ENCODE measurements around the gene NKG7. TPM values are rescaled to one million over a fixed set of nuclear protein-coding genes. Genes with fewer than 3 reads are reported as not detected.
A peak's percentile ranks its signal among the peaks of the same experiment; 100 is the strongest.

NKG7 gene
- total RNA-seq, 1 donor from 2014 or later: not detected

DNA sequence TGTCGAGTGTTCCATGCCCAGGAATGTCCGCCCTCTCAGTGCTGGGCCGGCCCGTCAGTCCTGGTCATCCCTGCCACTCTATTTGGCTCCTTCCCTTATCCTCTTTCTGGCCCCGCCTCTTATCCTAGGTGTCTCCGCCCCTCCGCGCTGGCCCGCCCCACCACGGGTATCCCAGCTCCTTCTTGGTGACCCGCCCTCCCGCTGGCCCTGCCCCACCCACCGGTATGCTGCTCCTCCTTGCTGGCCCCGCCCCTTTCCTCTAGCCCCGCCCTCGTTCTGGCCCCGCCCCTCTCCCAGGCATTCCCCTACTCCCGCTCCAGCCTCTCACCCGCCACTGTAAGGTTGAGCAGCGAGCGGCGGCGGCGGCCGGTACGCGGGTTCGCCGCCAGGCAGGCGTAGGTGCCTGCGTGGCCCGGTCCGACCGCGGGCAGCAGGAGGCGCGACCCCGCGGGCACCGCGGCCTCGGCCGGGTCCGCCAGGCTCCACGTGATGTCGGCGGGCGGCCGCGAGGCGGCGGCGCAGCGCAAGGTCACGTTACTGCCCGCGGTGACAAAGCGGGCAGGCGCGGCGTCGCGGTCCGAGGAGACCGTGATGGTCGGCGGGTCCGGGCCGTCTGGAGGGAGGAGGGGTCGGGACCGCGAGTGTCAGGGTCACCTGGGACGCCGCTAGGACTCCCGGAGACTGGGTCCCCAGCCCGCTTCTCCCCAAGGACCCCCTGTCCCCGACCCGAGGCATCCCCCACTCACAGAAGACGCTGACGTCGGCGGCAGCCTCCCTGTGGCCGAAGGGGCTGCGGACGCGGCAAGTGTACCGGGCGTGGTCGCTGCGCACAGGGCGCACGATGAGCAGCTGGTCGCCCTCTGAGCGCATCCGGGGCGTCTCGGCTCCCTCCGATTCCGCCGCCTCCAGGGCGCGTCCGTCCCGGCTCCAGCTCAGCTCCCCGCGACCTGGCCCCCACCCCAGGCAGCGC is 32.5 kb downstream of the NKG7 start:
- no peaks in the 10 kb centered on the region for H3K9me3 Mint-ChIP-seq (ENCODE audit: unreplicated experiment)
- TF ChIP-seq, protein P1, sequence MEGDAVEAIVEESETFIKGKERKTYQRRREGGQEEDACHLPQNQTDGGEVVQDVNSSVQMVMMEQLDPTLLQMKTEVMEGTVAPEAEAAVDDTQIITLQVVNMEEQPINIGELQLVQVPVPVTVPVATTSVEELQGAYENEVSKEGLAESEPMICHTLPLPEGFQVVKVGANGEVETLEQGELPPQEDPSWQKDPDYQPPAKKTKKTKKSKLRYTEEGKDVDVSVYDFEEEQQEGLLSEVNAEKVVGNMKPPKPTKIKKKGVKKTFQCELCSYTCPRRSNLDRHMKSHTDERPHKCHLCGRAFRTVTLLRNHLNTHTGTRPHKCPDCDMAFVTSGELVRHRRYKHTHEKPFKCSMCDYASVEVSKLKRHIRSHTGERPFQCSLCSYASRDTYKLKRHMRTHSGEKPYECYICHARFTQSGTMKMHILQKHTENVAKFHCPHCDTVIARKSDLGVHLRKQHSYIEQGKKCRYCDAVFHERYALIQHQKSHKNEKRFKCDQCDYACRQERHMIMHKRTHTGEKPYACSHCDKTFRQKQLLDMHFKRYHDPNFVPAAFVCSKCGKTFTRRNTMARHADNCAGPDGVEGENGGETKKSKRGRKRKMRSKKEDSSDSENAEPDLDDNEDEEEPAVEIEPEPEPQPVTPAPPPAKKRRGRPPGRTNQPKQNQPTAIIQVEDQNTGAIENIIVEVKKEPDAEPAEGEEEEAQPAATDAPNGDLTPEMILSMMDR (IDR thresholded peaks at IDR 0.05; ENCODE audit: unreplicated experiment): peak; percentile 64
- peaks cover 23% of the 10 kb centered on the region for H3K4me1 Mint-ChIP-seq (ENCODE audit: unreplicated experiment)
- peaks cover 17% of the 10 kb centered on the region for H3K36me3 Mint-ChIP-seq (ENCODE audit: low read depth, unreplicated experiment)
- H3K27me3 Mint-ChIP-seq (ENCODE audit: unreplicated experiment): peaks cover 17% of the 10 kb centered on the region
- peak overlapping the region; percentile 97 for H3K4me3 Mint-ChIP-seq (ENCODE audit: unreplicated experiment)
- peak overlapping the region; percentile 92 for H3K27ac Mint-ChIP-seq (ENCODE audit: unreplicated experiment)
- peak; percentile 99 for DNase-seq (ENCODE audit: low spot score)

DNA sequence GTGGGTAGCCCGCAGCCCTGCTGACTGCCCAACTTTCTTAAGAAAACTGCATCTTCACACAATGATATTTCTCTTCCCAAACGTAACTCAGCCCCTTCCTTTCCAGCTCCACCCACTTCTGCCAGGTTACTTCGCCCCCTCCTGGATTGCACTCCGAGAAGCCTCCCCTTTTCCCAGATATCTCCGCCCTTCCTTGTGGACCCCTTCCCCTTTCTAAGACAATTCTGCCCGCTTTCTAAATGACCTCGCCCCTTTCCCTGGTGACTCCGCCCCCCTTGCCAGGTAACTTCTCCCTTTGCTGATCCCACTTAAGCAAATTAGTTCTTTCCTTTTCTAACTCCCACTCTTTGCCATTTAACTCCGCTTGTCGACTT is 33.2 kb downstream of the NKG7 start:
- no peaks in the 10 kb centered on the region for H3K9me3 Mint-ChIP-seq (ENCODE audit: unreplicated experiment)
- H3K4me3 Mint-ChIP-seq (ENCODE audit: unreplicated experiment): peak overlapping the region; percentile 97
- TF ChIP-seq, protein P1 (IDR thresholded peaks at IDR 0.05; ENCODE audit: unreplicated experiment): no peak
- H3K36me3 Mint-ChIP-seq (ENCODE audit: low read depth, unreplicated experiment): peaks cover 17% of the 10 kb centered on the region
- H3K27ac Mint-ChIP-seq (ENCODE audit: unreplicated experiment): peak overlapping the region; percentile 92
- no peak for DNase-seq (ENCODE audit: low spot score)
- H3K27me3 Mint-ChIP-seq (ENCODE audit: unreplicated experiment): peaks cover 17% of the 10 kb centered on the region
- peaks cover 28% of the 10 kb centered on the region for H3K4me1 Mint-ChIP-seq (ENCODE audit: unreplicated experiment)

DNA sequence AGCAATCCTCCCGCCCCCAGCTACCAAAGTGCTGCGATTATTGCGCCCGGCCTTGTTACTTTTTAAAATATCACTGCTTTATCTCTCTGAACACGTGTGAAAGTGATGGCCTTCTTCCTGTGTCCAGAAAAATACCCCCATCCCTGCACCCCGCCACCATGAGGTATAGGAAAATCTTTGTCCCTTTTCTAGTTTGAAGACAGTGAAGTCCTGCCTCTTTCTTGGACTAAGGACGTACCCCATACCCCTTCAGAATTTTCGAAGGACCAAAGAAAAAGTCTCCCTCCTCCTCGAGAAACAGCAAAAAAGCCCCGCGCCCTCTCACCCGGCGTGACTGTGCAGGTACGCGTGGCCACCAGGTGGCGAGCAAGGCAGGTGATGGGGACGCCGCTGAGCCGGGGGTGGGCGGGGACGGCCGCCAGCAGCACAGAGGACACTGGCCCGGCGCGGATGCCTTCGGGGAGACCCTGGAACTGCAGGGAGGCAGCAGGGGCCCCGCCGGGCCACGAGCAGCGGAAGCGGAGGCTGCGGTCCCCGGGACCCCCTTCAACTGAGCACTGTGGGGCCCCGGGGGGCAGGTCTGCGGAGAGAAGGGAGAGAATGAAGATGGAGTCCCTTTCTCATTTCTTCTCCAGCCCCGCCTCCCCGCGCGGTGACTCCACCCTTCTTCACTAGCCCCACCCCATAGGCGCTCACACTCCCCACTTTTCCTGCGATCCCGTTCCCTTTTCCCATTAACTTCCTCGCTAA is 33.7 kb downstream of the NKG7 start:
- TF ChIP-seq, protein P1 (IDR thresholded peaks at IDR 0.05; ENCODE audit: unreplicated experiment): peak; percentile 87
- H3K27me3 Mint-ChIP-seq (ENCODE audit: unreplicated experiment): peaks cover 17% of the 10 kb centered on the region
- peak; percentile 92 for DNase-seq (ENCODE audit: low spot score)
- peak overlapping the region; percentile 97 for H3K4me3 Mint-ChIP-seq (ENCODE audit: unreplicated experiment)
- H3K9me3 Mint-ChIP-seq (ENCODE audit: unreplicated experiment): no peaks in the 10 kb centered on the region
- H3K27ac Mint-ChIP-seq (ENCODE audit: unreplicated experiment): peak overlapping the region; percentile 92
- H3K4me1 Mint-ChIP-seq (ENCODE audit: unreplicated experiment): peaks cover 28% of the 10 kb centered on the region
- H3K36me3 Mint-ChIP-seq (ENCODE audit: low read depth, unreplicated experiment): peaks cover 17% of the 10 kb centered on the region

- Mint-ChIP-seq H3K27me3 (ENCODE audit: unreplicated experiment) (peaks cover 15% of the 10 kb centered on the region), H3K4me1 (ENCODE audit: unreplicated experiment) (peaks cover 27% of the 10 kb centered on the region), H3K9me3 (ENCODE audit: unreplicated experiment) (no peaks in the 10 kb centered on the region), H3K36me3 (ENCODE audit: low read depth, unreplicated experiment) (peaks cover 17% of the 10 kb centered on the region), H3K27ac (ENCODE audit: unreplicated experiment) (no peak overlapping the region), H3K4me3 (ENCODE audit: unreplicated experiment) (peak overlapping the region; percentile 97)
- TF ChIP-seq, protein P1 (IDR thresholded peaks at IDR 0.05; ENCODE audit: unreplicated experiment): no peak
- no peak for DNase-seq (ENCODE audit: low spot score)
These were observed 34.4 kb downstream of the NKG7 start for GRCh38 chr19:51337861-51338562.
